Measurements from ENCODE around the gene RASSF8.

RASSF8 gene

GRCh38 chr12:26128168-26128567, 169.7 kb downstream of the RASSF8 start:
- FAIRE-seq = no peak
